Bronchial smooth muscle cell (primary cell): ENCODE measurements around the gene PMEL. TPM values are rescaled to one million over a fixed set of nuclear protein-coding genes. Genes with fewer than 3 reads are reported as not detected.

Experiments used
- total RNA-seq: library from RNA; depleted of rRNA; stranded (reverse); fragments of >200 nt; gene quantifications from 2 replicates; pipeline ENCODE4 v1.2.1, GENCODE V29; 2014

PMEL gene
- total RNA-seq: 0.43 and 1.3 TPM in 2 replicates

GRCh38 chr12:55965941-55966407, at the start of gene PMEL:
TSS of gene PMEL (minus strand) at chr12:55966042. CDS start at chr12:55966011, 31 bp downstream.

GRCh38 chr12:55996715-55997534, 31.1 kb upstream of the PMEL start, which contains the start of gene SUOX:
TSS of gene SUOX (plus strand) at chr12:55997276. CDS start at chr12:56002222, 4,946 bp downstream.

GRCh38 chr12:55973599-55974307, 7.9 kb upstream of the PMEL start, which contains the start of gene RAB5B:
TSS of gene RAB5B (plus strand) at chr12:55974078. CDS start at chr12:55986961, 12,883 bp downstream.

GRCh38 chr12:55966408-55967281, 803 bp upstream of the PMEL start, which contains the start of gene CDK2:
TSS of gene CDK2 (plus strand) at chr12:55966830. CDS start at chr12:55967009, 179 bp downstream.

GRCh38 chr12:55930771-55931316, 35.0 kb downstream of the PMEL start, which contains the start of gene DGKA:
TSS of gene DGKA (plus strand) at chr12:55931162. CDS start at chr12:55936504, 5,342 bp downstream.

GRCh38 chr12:55927588-55928502, 38.0 kb downstream of the PMEL start, which contains the start of gene PYM1:
TSS of gene PYM1 (minus strand) at chr12:55927894. CDS start at chr12:55927761, 133 bp downstream.

Other genes starting within 250 kb of the PMEL start
- gene BLOC1S1, start 250.0 kb downstream of the PMEL start, total RNA-seq: 154 and 162 TPM in 2 replicates
- 8.7 and 10.4 TPM in 2 replicates for gene RDH5, start 245.6 kb downstream of the PMEL start, total RNA-seq
- 3,848 and 5,531 TPM in 2 replicates for gene CD63, start 237.0 kb downstream of the PMEL start, total RNA-seq
- gene GDF11, start 222.9 kb downstream of the PMEL start, total RNA-seq: 4.5 and 5.0 TPM in 2 replicates
- 65.7 and 101 TPM in 2 replicates for gene SARNP, start 148.3 kb downstream of the PMEL start, total RNA-seq
- 20.8 and 23.9 TPM in 2 replicates for gene ORMDL2, start 148.0 kb downstream of the PMEL start, total RNA-seq
- gene DNAJC14, start 136.5 kb downstream of the PMEL start, total RNA-seq: 55.8 and 58.3 TPM in 2 replicates
- 6.0 and 6.1 TPM in 2 replicates for gene MMP19, start 123.1 kb downstream of the PMEL start, total RNA-seq
- 29.8 and 43.8 TPM in 2 replicates for gene PYM1, start 38.1 kb downstream of the PMEL start, total RNA-seq
- gene DGKA, start 34.9 kb downstream of the PMEL start, total RNA-seq: 36.4 and 38.0 TPM in 2 replicates
- 4.5 and 6.8 TPM in 2 replicates for gene CDK2, start 788 bp upstream of the PMEL start, total RNA-seq
- gene RAB5B, start 8.0 kb upstream of the PMEL start, total RNA-seq: 37.5 and 43.0 TPM in 2 replicates
- 12.2 and 13.1 TPM in 2 replicates for gene SUOX, start 31.2 kb upstream of the PMEL start, total RNA-seq
- 1.4 and 1.6 TPM in 2 replicates for gene IKZF4, start 55.0 kb upstream of the PMEL start, total RNA-seq
- 94.3 and 144 TPM in 2 replicates for gene RPS26, start 75.9 kb upstream of the PMEL start, total RNA-seq
- 0.63 and 0.94 TPM in 2 replicates for gene ERBB3, start 114.1 kb upstream of the PMEL start, total RNA-seq
- gene PA2G4, start 138.5 kb upstream of the PMEL start, total RNA-seq: 86.1 and 108 TPM in 2 replicates
- gene RPL41, start 150.6 kb upstream of the PMEL start, total RNA-seq: 3,876 and 6,422 TPM in 2 replicates
- gene ZC3H10, start 152.2 kb upstream of the PMEL start, total RNA-seq: 6.0 and 8.2 TPM in 2 replicates
- 138 and 202 TPM in 2 replicates for gene ESYT1, start 162.2 kb upstream of the PMEL start, total RNA-seq
- gene MYL6B, start 186.5 kb upstream of the PMEL start, total RNA-seq: 124 and 137 TPM in 2 replicates
- 2,436 and 3,376 TPM in 2 replicates for gene MYL6, start 192.3 kb upstream of the PMEL start, total RNA-seq
- gene SMARCC2, start 223.4 kb upstream of the PMEL start, total RNA-seq: 46.7 and 55.5 TPM in 2 replicates